GM18508 (cell line): ENCODE data around the gene TDRD9.

Source experiments
- ATAC-seq: cut with Tn5 transposase; IDR thresholded peaks from one replicate; pipeline ENCODE4 v1.9.1; 2021; ENCODE audit warnings: moderate number of reproducible peaks; ENCODE audit not compliant: insufficient read depth, unreplicated experiment

TDRD9 gene

DNA sequence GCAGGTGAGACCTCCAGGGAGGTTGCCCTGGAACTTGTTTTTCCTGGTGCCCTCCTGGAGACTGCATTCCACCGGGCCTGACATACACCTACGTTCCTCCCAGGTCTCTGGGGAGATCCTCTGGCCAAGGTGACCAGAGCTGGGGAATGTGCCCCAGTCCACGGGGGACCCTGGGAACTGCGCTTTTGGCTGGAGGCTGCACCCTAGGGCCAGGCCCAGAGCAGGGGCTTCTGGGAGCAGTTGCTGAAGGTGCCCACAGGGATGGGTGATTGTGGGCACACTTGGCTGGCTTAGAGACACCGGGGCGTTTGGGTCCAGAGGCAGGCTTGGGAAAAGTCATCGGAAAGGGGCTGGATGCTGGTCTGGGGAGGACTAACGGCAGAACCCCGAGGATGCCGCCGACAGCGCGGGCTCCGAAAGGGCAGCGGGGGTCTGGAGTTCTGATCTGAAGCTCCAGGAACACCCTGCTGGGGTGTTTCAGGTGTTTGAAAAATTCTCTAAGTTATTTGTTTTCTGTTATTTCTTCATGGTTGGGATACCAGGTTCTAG, 36.5 kb upstream of the TDRD9 start:
- no peak for ATAC-seq

DNA sequence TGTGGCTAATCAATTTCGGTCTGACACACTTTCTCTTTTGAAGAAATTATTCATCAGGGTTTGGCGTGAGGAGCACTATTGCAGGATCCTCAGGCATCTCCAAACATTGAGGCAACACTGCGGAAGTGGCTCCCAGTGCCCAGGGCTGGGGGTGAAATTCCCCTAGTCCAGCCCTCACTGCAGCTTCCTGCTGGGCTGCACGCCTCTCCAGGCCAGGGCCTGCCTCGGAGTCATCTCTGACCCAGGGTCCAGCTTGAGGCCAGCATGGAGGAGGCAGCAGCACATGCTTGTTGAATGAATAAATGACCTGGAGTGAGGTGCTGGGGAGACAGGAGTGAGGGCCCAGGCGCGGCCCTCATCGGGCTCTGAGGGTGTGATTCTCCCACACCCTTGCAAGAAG, 36.0 kb upstream of the TDRD9 start:
- ATAC-seq = no peak

- no peak for ATAC-seq
These were observed 34.1 kb upstream of the TDRD9 start for GRCh38 chr14:103894034-103894722.

DNA sequence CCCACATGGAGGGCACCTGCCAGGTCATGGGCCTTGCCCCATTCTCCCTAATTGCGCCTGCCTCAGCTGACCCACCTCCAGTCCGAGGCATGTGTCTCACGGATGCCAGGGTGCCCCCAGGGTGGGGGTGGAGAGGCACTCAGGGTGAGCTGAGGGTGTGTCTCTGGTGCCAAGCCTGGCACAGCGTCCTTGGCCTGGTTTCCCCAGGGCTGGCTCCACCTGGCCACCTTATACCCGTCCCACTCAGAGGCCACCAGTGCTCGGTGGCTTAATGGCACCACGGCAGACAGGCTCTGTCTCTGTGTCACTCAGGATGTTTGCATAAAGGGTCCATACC, 33.6 kb upstream of the TDRD9 start:
- no peak for ATAC-seq

- no peak for ATAC-seq
These were observed 31.7 kb upstream of the TDRD9 start for GRCh38 chr14:103896578-103896977.

DNA sequence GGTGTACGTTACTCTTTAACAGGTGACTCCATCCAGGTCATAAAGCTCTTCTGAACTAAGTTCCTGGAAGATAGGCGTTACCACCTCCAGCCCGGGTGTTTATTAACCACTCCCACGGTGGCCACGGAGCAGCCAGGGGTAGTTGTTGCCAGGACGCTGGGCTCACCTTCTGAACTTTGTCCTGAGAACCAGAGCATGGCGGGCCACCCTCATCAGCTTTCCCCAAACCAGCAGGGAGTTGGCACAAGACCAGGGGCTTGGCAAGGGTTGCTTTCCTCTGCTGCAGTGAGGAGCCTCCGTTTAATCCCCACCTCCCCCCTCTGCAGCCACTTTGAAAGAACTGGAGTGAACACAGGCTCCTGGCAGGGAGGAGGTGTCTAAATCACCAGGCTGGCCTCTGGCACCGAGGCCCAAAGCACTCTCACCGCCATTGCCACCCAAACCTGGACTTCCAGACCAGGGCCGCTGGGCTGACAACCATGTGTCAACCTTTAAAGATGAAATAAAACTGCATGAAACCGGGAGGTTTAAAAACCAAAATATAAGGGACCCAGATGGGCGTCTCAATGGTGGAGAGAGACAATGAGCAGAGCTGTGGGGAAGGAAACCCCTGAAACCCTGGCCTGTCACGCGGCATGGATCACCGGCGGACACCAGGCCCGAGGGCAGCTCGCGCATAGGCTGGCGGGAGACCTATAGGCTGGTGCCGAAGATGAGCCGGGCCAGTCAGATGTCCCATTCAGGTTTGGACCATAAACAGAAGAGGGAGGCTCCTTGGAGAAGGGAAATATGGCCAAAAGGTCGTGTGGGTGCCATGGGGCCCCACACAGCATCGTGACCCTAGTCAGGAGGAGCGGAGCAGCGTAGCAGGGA, 30.9 kb upstream of the TDRD9 start:
- no peak for ATAC-seq

DNA sequence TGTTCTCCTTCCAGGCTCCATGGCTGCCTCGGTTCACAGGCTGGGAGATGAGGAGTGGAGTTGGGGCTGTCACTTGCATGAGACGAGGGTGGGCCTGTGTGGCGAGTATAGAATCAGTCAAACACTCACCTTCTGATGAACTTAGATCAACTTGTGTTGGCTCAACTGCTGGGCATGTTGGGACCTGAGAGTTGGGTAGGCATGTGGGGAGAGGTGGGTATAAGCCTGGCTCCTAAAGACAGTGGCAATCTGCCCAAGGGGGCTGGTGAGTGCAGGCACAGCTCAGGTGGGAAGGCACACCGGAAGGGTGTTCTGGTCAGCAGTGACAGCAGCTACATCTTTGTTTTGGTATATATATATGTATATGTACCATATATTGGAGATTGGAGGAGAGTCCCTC, 30.1 kb upstream of the TDRD9 start:
- ATAC-seq = no peak

GRCh38 chr14:103898711-103899110, 29.5 kb upstream of the TDRD9 start:
- no peak for ATAC-seq

GRCh38 chr14:103899316-103899715, 28.9 kb upstream of the TDRD9 start:
- ATAC-seq = no peak

DNA sequence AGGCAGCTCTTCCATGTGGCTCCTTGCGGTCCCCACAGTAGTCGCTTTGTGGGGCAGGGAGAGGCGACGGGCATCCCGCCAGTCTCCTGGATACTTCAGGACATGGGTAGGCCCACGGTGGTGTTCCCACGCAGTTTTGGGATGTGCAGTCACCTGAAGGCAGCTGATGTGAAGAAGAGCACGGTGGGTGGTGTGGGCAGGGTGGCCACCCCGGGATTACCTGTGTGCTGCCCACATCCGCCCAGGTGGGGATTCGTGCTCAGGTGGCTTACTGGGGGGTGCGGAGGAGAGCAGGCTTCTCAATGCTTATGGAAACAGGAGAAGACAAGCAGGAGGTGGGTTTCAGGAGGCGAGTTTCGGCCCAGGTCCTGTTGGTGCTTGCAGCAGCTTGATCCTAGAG, 28.4 kb upstream of the TDRD9 start:
- ATAC-seq = no peak

- ATAC-seq = no peak
These were observed 23.7 kb upstream of the TDRD9 start for GRCh38 chr14:103904493-103905107.

DNA sequence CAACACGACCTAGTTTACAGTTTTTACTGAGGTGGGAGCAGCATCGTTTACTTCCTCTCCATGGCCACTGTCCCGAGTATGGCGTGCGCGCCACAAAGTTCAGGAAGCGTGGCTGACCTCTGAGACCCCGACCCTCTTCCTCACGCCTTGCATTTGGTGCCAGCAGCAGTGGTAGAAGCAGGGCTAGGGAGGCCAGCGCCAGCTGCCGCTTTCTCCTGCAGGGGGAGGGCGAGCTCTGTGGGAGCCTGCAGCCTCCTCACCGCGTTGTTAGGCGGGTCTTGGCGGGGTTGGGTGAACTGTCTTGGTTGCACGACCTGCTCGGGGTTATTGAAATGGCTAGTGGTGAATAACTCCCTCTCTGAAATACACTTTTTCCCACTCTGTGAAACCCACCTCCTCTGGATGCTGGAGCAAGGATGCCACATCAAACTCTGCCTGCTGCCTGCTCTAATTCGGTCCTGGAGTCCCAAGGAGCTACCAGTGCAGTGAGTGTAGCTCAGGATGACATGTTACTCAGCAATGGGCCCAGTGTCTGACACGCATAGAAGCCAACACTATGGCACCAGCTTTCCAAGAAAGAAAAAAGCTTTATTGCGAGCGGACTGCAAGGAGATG, 22.3 kb upstream of the TDRD9 start:
- ATAC-seq = no peak

- no peak for ATAC-seq
These were observed 19.7 kb upstream of the TDRD9 start for GRCh38 chr14:103908580-103908979.

DNA sequence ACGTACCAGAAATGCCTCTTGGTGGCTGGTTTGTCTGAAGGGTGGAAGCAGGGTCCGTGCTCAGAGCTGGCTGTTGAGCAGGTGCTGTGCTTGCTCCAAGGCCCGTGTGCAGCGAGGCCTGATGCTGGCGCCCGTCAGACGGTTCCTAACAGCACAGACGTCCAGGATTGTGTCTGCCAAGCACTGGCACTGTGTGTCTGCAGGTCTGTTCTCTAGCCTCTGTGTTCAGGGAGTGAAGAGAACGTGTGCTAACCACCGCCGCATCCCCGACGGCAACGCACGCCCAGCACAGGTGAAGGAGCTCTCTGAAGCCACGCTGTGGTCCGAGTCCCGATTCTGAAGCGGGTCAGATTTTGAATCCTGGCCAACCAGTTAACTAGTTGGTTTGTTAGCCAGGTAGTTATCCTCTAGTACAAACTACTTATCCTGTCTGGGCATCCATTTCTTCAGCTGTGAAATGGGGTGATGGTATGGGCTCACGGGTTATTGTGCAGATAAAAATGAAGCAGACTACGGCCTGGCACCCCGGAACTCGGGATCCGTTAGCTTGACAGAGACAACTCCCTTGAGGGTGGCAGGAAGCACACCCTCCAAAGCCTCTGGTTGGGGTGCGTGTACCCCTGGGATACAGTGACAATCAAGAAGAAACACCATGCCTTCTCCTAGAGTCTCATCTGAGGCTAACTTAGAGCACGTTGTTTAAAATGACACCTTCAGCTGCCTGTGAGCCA, 18.6 kb upstream of the TDRD9 start:
- ATAC-seq = no peak

DNA sequence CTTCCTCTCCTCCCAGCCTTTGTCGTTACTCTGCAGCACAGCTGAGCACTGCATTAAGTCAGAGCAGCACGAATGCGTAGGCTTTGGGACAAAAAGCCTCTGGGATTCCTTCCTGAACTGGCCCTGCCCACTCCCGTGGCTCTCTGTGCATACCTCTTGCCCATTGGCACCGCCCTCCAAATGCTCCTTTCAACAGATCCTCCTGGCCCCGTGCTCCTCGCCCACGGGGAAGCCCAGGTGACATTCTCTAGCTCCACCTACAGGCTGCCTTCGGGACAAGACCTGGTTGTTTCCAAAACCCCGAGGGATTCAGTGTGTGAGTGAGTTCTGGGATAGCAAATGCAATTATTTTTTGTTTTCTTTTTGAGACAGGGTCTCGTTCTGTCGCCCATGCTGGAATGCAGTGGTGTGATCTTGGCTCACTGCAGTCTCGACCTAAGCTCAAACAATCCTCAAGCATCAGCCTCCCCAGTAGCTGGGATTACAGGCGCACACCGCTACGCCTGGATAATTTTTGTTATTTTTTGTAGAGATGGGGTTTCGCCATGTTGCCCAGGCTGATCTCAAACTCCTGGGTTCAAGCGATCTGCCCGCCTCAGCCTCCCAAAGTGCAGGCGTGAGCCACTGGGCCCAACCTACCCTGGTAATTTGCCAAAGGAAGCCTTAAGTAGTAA, 17.9 kb upstream of the TDRD9 start:
- ATAC-seq = no peak

DNA sequence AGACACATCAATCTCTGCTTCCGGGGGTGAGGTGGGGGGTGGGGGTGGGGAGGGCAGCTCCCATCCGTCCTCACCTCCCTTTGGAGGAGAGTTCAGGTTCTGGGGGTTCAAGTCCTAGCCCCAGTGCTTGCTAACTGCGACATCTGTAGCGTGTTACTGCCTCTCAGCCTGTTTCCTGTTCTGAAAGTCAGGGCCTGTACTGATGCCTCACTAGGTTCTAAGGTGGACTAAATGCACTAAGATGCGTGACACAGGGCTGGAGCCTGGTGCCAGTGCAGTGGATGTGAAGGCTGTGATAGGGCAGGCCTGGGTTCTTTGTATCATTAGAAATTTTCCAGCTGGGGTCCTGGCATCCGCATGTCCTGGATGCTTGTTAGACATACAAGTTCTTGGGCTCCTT, 17.3 kb upstream of the TDRD9 start:
- ATAC-seq = no peak

- no peak for ATAC-seq
These were observed 12.6 kb upstream of the TDRD9 start for GRCh38 chr14:103915616-103916015.

DNA sequence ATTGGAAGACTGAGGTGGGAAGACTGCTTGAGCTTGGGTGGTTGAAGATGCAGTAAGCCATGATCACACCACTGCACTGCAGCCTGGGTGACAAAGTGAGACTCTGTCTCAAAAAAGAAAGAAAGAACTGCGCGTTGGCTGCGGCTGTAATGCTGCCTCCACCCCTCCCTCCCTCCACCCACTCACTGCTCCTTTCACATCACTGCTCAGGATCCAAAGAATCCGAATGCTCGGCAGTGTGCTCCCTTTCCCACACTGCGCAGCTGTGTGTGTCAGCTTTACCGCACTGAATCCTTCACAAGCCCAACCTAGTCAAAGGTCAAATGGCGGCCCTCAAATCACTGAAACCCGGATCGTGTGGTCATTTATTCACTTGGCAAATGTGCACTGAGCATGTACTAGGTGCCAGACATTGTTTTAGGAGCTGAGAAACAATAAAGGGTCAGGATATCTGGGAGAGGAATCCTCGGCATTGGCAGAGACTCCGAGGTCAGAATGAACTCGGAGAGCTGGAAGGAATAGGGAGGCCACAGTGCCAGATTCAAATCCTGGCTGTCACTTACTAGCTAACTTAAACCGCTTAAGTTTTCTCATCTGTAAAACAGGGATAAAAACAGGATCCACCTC, 11.5 kb upstream of the TDRD9 start:
- ATAC-seq = no peak
